ENCODE measurements around the gene SARDH. TPM values are rescaled to one million over a fixed set of nuclear protein-coding genes. Genes with fewer than 3 reads are reported as not detected.

Gene SARDH
- total RNA-seq, 2 donors from 2014 or later = 20.2 to 61.0 TPM

GRCh38 chr9:133672503-133673257 is 65.5 kb downstream of the SARDH start:
- Histone ChIP-seq H3K27ac (no peak overlapping the region), H3K4me3 (no peak overlapping the region), H3K36me3 (replicated peaks in 1 of 2; ENCODE audit: insufficient read depth in 1 of 2, low read depth in 2 of 2) (no peaks in the 10 kb centered on the region), H3K9me3 (no peaks in the 10 kb centered on the region), H3K4me1 (no peaks in the 10 kb centered on the region), H3K27me3 (no peaks in the 10 kb centered on the region)
- TF ChIP-seq, protein P1, sequence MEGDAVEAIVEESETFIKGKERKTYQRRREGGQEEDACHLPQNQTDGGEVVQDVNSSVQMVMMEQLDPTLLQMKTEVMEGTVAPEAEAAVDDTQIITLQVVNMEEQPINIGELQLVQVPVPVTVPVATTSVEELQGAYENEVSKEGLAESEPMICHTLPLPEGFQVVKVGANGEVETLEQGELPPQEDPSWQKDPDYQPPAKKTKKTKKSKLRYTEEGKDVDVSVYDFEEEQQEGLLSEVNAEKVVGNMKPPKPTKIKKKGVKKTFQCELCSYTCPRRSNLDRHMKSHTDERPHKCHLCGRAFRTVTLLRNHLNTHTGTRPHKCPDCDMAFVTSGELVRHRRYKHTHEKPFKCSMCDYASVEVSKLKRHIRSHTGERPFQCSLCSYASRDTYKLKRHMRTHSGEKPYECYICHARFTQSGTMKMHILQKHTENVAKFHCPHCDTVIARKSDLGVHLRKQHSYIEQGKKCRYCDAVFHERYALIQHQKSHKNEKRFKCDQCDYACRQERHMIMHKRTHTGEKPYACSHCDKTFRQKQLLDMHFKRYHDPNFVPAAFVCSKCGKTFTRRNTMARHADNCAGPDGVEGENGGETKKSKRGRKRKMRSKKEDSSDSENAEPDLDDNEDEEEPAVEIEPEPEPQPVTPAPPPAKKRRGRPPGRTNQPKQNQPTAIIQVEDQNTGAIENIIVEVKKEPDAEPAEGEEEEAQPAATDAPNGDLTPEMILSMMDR (IDR thresholded peaks at IDR 0.05) = no peak
- TF ChIP-seq POLR2A (IDR thresholded peaks at IDR 0.05) = no peak
- intact Hi-C loops (cut with DNase I) = no loop called here
- DNase-seq (no peak), ATAC-seq (no peak)
- 75 to 93% methylated on average over 5 to 30 of the region's 31 CpGs for WGBS, 2 donors

GRCh38 chr9:133671371-133671770 is 66.8 kb downstream of the SARDH start:
- Histone ChIP-seq H3K4me3 (no peak overlapping the region), H3K27me3 (no peaks in the 10 kb centered on the region), H3K9me3 (no peaks in the 10 kb centered on the region), H3K4me1 (no peaks in the 10 kb centered on the region), H3K27ac (no peak overlapping the region), H3K36me3 (replicated peaks in 1 of 2; ENCODE audit: insufficient read depth in 1 of 2, low read depth in 2 of 2) (no peaks in the 10 kb centered on the region)
- intact Hi-C loops (cut with DNase I) = no loop called here
- 91 to 96% methylated on average over 8 to 17 of the region's 21 CpGs for WGBS, 2 donors
- ATAC-seq (no peak), DNase-seq (no peak)
- no peak for TF ChIP-seq POLR2A (IDR thresholded peaks at IDR 0.05)
- TF ChIP-seq, protein P1 (IDR thresholded peaks at IDR 0.05) = no peak

- no peaks in the 10 kb centered on the region for H3K4me1 ChIP-seq
- no peaks in the 10 kb centered on the region for H3K36me3 ChIP-seq (replicated peaks in 1 of 2; ENCODE audit: insufficient read depth in 1 of 2, low read depth in 2 of 2)
- no peak for DNase-seq
- no peaks in the 10 kb centered on the region for H3K9me3 ChIP-seq
- TF ChIP-seq POLR2A (IDR thresholded peaks at IDR 0.05) = no peak
- TF ChIP-seq, protein P1 (IDR thresholded peaks at IDR 0.05) = no peak
- 97 to 100% methylated on average over 2 to 14 of the region's 17 CpGs for WGBS, 2 donors
- no peak overlapping the region for H3K27ac ChIP-seq
- no peaks in the 10 kb centered on the region for H3K27me3 ChIP-seq
- intact Hi-C loops (cut with DNase I) = no loop called here
- no peak overlapping the region for H3K4me3 ChIP-seq
- no peak for ATAC-seq
Observed at GRCh38 chr9:133670466-133670865, 67.7 kb downstream of the SARDH start.

GRCh38 chr9:133669182-133669801 is 68.9 kb downstream of the SARDH start:
- Histone ChIP-seq H3K9me3 (no peaks in the 10 kb centered on the region), H3K4me3 (no peak overlapping the region), H3K36me3 (replicated peaks in 1 of 2; ENCODE audit: insufficient read depth in 1 of 2, low read depth in 2 of 2) (no peaks in the 10 kb centered on the region), H3K4me1 (no peaks in the 10 kb centered on the region), H3K27ac (no peak overlapping the region), H3K27me3 (no peaks in the 10 kb centered on the region)
- no peak for ATAC-seq
- WGBS, 2 donors = 71 to 85% methylated on average over 4 to 13 of the region's 16 CpGs
- no peak for DNase-seq
- intact Hi-C loops (cut with DNase I) = no loop called here
- TF ChIP-seq, protein P1 (IDR thresholded peaks at IDR 0.05) = no peak
